ENCODE data around the gene RFWD3.
"Not testable (repeated sequence)": the region's sequence is repeated elsewhere in the genome, so short reads cannot be mapped to it uniquely, and the experiment has no call there.

Gene RFWD3

GRCh38 chr16:74695450-74696422 is 29.1 kb upstream of the RFWD3 start:
- Histone ChIP-seq H3K27ac (ENCODE audit: low read length) (no peak overlapping the region), H3K36me3 (ENCODE audit: control insufficient read depth, low read depth, low read length) (no peaks in the 10 kb centered on the region), H3K4me3 (ENCODE audit: low read length) (peak overlapping the region; percentile 66)

DNA sequence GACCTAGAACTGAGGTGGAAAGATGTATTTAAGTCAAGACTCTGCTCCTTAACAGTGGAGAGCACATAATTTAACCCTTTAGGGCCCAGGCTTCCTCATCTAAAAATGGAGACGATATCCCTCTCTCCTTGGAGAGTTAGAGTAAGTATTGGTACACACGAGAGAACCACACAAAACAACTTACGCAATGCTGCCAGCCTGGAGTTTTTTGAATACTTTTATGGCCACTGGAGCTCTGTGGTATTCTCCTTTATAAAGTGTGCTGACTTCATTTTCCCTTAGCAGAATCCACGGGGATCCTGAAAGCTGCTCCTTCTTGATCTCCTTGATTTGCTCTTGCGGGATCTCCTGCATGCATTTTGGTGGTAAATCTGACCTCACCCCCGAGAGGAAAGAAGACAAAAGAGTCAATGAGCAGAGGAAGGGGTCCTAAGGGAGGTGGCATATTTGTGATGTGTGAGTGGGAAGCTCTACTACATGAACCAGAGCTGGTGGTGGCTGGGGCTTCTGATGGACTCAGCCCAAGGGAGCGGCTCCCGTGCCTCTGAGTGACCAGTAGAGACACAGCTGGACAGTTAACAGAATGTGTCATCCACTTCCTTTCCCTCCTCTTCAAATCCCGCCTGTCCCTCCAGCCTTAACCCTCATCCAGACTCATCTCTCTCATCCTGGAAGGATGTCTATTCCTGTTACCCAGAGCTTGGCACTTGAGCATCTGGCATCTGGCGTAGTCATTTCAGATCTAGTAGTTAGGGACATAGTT is 24.6 kb upstream of the RFWD3 start:
- no peak overlapping the region for H3K9ac ChIP-seq (ENCODE audit: low read length)
- no peaks in the 10 kb centered on the region for H3K27me3 ChIP-seq (ENCODE audit: control insufficient read depth, insufficient read depth, low read length)
- peaks cover 3% of the 10 kb centered on the region for H3K4me1 ChIP-seq (ENCODE audit: control insufficient read depth, low read depth, low read length)
- H3K4me3 ChIP-seq (ENCODE audit: low read length) = no peak overlapping the region
- no peak overlapping the region for H3K27ac ChIP-seq (ENCODE audit: low read length)
- H3K9me3 ChIP-seq (ENCODE audit: control insufficient read depth, low read depth, low read length) = no peaks in the 10 kb centered on the region
- H3K36me3 ChIP-seq (ENCODE audit: control insufficient read depth, low read depth, low read length) = no peaks in the 10 kb centered on the region

More at GRCh38 chr16:74695450-74696422, 29.1 kb upstream of the RFWD3 start:
- H3K27me3 ChIP-seq (ENCODE audit: control insufficient read depth, insufficient read depth, low read length) = no peaks in the 10 kb centered on the region
- H3K9me3 ChIP-seq (ENCODE audit: control insufficient read depth, low read depth, low read length) = no peaks in the 10 kb centered on the region
- H3K4me1 ChIP-seq (ENCODE audit: control insufficient read depth, low read depth, low read length) = peaks cover 3% of the 10 kb centered on the region
- H3K9ac ChIP-seq (ENCODE audit: low read length) = no peak overlapping the region

GRCh38 chr16:74682556-74682955 is 15.9 kb upstream of the RFWD3 start:
- no peaks in the 10 kb centered on the region for H3K36me3 ChIP-seq (ENCODE audit: control insufficient read depth, low read depth, low read length)
- H3K27ac ChIP-seq (ENCODE audit: low read length) = no peak overlapping the region
- H3K4me1 ChIP-seq (ENCODE audit: control insufficient read depth, low read depth, low read length) = no peaks in the 10 kb centered on the region
- no peaks in the 10 kb centered on the region for H3K27me3 ChIP-seq (ENCODE audit: control insufficient read depth, insufficient read depth, low read length)
- no peak overlapping the region for H3K4me3 ChIP-seq (ENCODE audit: low read length)
- no peak overlapping the region for H3K9ac ChIP-seq (ENCODE audit: low read length)
- no peaks in the 10 kb centered on the region for H3K9me3 ChIP-seq (ENCODE audit: control insufficient read depth, low read depth, low read length)

DNA sequence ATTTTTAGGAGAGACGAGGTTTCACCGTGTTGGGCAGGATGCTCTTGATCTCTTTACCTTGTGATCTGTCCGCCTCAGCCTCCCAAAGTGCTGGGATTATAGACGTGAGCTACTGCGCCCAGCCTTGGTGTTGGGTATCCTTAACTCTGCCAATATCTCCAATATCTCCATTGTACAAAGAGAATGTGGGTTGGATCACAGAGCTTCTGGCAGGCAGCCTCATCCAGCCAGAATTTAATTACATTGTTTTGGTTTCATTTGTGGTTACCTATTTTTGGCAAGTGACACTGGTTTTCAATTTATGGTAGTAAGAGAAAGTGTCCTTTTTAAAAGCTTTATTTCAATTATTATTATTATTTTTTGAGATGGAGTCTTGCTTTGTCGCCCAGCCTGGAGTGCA is 14.0 kb upstream of the RFWD3 start:
- H3K4me1 ChIP-seq (ENCODE audit: control insufficient read depth, low read depth, low read length) = no peaks in the 10 kb centered on the region
- no peak overlapping the region for H3K4me3 ChIP-seq (ENCODE audit: low read length)
- H3K9me3 ChIP-seq (ENCODE audit: control insufficient read depth, low read depth, low read length) = no peaks in the 10 kb centered on the region
- H3K9ac ChIP-seq (ENCODE audit: low read length) = no peak overlapping the region
- H3K27me3 ChIP-seq (ENCODE audit: control insufficient read depth, insufficient read depth, low read length) = no peaks in the 10 kb centered on the region
- H3K36me3 ChIP-seq (ENCODE audit: control insufficient read depth, low read depth, low read length) = no peaks in the 10 kb centered on the region
- no peak overlapping the region for H3K27ac ChIP-seq (ENCODE audit: low read length)

DNA sequence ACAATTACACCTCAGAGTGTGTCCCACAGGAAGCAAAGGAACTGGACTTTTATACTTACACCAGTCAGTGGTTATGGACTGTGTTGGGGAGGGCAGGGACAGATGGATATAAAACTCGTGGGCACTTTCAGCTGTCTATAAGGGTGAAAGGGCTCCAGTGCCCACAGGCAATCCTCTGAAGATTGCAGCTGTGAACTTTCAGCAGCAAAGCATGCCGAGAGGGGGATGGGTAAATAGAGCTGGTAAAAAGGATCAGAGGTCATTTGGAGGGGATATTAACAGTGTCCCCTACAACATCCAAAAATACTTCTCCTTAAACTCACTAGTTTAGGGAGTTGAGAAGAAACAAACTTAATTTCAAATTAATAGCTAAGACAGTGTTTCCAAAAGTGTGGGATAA is 13.3 kb upstream of the RFWD3 start:
- H3K4me3 ChIP-seq (ENCODE audit: low read length) = no peak overlapping the region
- no peaks in the 10 kb centered on the region for H3K9me3 ChIP-seq (ENCODE audit: control insufficient read depth, low read depth, low read length)
- no peaks in the 10 kb centered on the region for H3K36me3 ChIP-seq (ENCODE audit: control insufficient read depth, low read depth, low read length)

GRCh38 chr16:74677868-74678267 is 11.2 kb upstream of the RFWD3 start:
- H3K9ac ChIP-seq (ENCODE audit: low read length) = no peak overlapping the region
- H3K27me3 ChIP-seq (ENCODE audit: control insufficient read depth, insufficient read depth, low read length) = no peaks in the 10 kb centered on the region
- H3K36me3 ChIP-seq (ENCODE audit: control insufficient read depth, low read depth, low read length) = no peaks in the 10 kb centered on the region
- no peak overlapping the region for H3K27ac ChIP-seq (ENCODE audit: low read length)
- no peak overlapping the region for H3K4me3 ChIP-seq (ENCODE audit: low read length)
- H3K9me3 ChIP-seq (ENCODE audit: control insufficient read depth, low read depth, low read length) = no peaks in the 10 kb centered on the region
- H3K4me1 ChIP-seq (ENCODE audit: control insufficient read depth, low read depth, low read length) = no peaks in the 10 kb centered on the region

More for the DNA sequence above, 13.3 kb upstream of the RFWD3 start:
- H3K27me3 ChIP-seq (ENCODE audit: control insufficient read depth, insufficient read depth, low read length) = no peaks in the 10 kb centered on the region
- H3K4me1 ChIP-seq (ENCODE audit: control insufficient read depth, low read depth, low read length) = no peaks in the 10 kb centered on the region
- no peak overlapping the region for H3K9ac ChIP-seq (ENCODE audit: low read length)
- H3K27ac ChIP-seq (ENCODE audit: low read length) = no peak overlapping the region

DNA sequence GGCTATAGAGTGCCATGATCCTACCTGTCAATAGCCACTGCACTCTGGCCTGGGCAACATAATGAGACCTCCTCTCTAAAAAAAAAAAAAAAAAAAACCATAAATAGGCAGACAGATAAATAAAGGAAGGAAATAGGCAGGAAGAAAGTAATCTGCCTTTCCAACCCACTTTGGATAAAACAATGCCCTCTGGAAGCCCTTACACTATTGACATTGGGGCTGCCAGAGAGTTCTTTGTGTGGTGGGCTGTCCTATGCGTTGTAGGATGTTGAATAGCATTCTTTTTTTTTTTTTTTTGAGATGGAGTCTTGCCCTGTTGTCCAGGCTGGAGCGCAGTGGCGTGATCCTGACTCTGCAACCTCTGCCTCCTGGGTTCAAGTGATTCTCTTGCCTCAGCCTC is 7.2 kb upstream of the RFWD3 start:
- H3K27me3 ChIP-seq (ENCODE audit: control insufficient read depth, insufficient read depth, low read length) = no peaks in the 10 kb centered on the region
- no peaks in the 10 kb centered on the region for H3K36me3 ChIP-seq (ENCODE audit: control insufficient read depth, low read depth, low read length)
- no peaks in the 10 kb centered on the region for H3K4me1 ChIP-seq (ENCODE audit: control insufficient read depth, low read depth, low read length)
- H3K9ac ChIP-seq (ENCODE audit: low read length) = no peak overlapping the region
- H3K9me3 ChIP-seq (ENCODE audit: control insufficient read depth, low read depth, low read length) = no peaks in the 10 kb centered on the region
- no peak overlapping the region for H3K4me3 ChIP-seq (ENCODE audit: low read length)
- no peak overlapping the region for H3K27ac ChIP-seq (ENCODE audit: low read length)

DNA sequence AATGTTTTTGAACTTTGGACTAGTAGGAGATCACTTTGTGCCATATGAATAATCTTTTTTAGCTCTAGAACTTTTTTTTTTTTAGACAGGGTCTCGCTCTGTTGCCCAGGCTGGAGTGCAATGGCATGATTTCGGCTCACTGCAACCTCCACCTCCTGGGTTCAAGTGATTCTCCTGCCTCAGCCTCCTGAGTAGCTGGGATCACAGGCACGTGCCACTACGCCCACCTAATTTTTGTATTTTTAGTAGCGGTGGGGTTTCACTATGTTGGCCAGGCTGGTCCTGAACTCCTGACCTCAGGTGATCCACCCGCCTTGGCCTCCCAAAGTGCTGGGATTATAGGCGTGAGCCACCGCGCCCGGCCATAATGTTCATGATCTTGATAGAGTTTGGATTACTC is 2.2 kb upstream of the RFWD3 start:
- not testable (repeated sequence) for H3K27ac ChIP-seq (ENCODE audit: low read length); H3K4me3 ChIP-seq (ENCODE audit: low read length); H3K9ac ChIP-seq (ENCODE audit: low read length); H3K27me3 ChIP-seq (ENCODE audit: control insufficient read depth, insufficient read depth, low read length); H3K9me3 ChIP-seq (ENCODE audit: control insufficient read depth, low read depth, low read length); H3K4me1 ChIP-seq (ENCODE audit: control insufficient read depth, low read depth, low read length)
- H3K36me3 ChIP-seq (ENCODE audit: control insufficient read depth, low read depth, low read length) = peaks cover 14% of the 10 kb centered on the region

DNA sequence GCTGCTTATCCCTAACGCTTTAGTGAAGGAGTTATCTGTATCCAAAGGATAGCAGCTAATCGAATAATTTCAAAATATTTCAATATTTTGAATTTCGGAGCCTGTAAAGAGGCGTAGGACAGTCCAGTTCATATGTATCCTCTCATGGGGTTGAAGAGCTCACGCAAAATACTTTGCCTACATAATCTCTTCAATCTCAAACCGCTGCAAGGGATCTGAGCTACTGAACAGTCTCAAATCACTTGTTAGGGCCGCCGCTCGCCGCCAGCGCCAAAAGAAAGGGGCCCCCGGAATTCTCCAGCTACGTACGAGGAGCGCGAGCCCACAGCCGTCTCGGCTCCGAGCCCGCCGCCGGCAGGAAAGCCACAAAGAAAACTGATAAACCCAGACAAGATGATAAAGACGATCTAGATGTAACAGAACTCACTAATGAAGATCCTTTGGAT is 601 bp upstream of the RFWD3 start:
- Histone ChIP-seq H3K27me3 (ENCODE audit: control insufficient read depth, insufficient read depth, low read length) (no peaks in the 10 kb centered on the region), H3K4me3 (ENCODE audit: low read length) (peak overlapping the region; percentile 87), H3K36me3 (ENCODE audit: control insufficient read depth, low read depth, low read length) (peaks cover 27% of the 10 kb centered on the region), H3K27ac (ENCODE audit: low read length) (peak overlapping the region; percentile 7), H3K4me1 (ENCODE audit: control insufficient read depth, low read depth, low read length) (peaks cover 8% of the 10 kb centered on the region), H3K9ac (ENCODE audit: low read length) (peak overlapping the region; percentile 97), H3K9me3 (ENCODE audit: control insufficient read depth, low read depth, low read length) (no peaks in the 10 kb centered on the region)

- Histone ChIP-seq H3K27ac (ENCODE audit: low read length) (peak overlapping the region; percentile 88), H3K9ac (ENCODE audit: low read length) (peak overlapping the region; percentile 97), H3K4me1 (ENCODE audit: control insufficient read depth, low read depth, low read length) (peaks cover 8% of the 10 kb centered on the region), H3K9me3 (ENCODE audit: control insufficient read depth, low read depth, low read length) (no peaks in the 10 kb centered on the region), H3K27me3 (ENCODE audit: control insufficient read depth, insufficient read depth, low read length) (no peaks in the 10 kb centered on the region), H3K36me3 (ENCODE audit: control insufficient read depth, low read depth, low read length) (peaks cover 40% of the 10 kb centered on the region), H3K4me3 (ENCODE audit: low read length) (peak overlapping the region; percentile 87)
Measured at GRCh38 chr16:74666010-74666421, 661 bp downstream of the RFWD3 start.

DNA sequence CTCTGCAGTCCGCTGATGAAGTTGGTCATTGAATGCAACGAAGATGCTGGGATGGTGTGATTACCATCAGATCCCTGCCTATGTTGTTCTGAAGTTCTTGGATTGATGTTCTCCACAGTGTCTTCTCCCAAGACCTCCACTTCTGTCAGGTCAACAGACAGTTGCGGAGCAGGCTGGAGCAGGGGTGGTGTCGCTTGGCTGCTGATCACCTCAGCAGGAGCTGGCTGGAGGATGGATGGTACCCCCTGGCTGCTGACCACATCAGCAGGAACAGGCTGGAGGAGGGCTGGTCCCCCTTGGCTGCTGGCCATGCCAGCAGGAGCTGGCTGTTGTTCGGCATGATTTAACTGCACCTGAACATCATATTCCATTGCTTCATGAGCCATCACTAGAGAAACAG is 5.6 kb downstream of the RFWD3 start:
- Histone ChIP-seq H3K36me3 (ENCODE audit: control insufficient read depth, low read depth, low read length) (peaks cover 85% of the 10 kb centered on the region), H3K9me3 (ENCODE audit: control insufficient read depth, low read depth, low read length) (no peaks in the 10 kb centered on the region), H3K9ac (ENCODE audit: low read length) (no peak overlapping the region), H3K4me1 (ENCODE audit: control insufficient read depth, low read depth, low read length) (no peaks in the 10 kb centered on the region), H3K27me3 (ENCODE audit: control insufficient read depth, insufficient read depth, low read length) (no peaks in the 10 kb centered on the region), H3K27ac (ENCODE audit: low read length) (no peak overlapping the region), H3K4me3 (ENCODE audit: low read length) (no peak overlapping the region)

Measured in iPS-18a (cell line).